DMS53 treated with DMSO at 0.1 percent for 48 hours (cell line): ENCODE results near the gene DERA.
A peak's percentile ranks its signal among the peaks of the same experiment; 100 is the strongest.

Experiments used
- DNase-seq: peaks from one replicate; lab custom pipeline; 2025; ENCODE audit not compliant: unreplicated experiment; lab: John Stamatoyannopoulos, UW

DERA gene

DNA sequence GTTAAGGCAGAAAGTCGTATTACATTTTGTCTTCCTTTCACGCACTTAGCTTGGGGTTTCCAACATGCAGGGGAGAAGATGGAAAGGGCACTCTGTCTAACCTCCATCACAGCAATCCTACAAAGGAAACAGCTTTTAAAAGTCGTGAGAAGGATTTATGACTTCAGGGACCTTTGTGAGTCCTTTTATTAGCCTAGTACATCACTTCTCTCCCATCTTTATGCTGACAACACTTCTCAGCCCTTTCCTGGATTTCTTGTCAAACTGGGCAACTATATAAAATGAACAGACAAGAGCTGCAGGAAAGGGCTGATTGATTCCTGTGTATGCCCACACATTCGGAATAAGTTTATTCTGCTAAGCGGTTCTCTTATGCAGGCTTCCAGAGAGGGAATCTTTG is 159.0 kb downstream of the DERA start:
- DNase-seq = no peak

DNA sequence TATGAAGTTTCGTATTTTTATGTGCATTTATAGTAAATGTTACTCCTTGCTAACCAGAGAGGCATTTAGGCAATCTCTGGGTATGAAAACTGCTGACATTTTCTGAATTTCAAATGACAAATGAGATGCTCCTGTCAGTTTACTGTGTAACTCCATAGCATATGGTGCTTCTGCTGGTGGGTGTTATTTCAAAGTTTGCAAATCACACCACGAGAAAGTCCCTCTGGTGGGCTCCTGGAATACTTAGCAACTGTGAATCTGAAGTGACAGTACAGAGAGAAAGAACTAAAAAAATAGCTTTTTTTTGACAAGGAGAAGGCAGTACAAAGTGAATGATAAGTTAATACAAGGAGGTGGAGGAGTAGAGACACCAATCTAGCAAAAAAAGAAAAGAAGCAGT is 161.5 kb downstream of the DERA start:
- no peak for DNase-seq

- no peak for DNase-seq
Measured at GRCh38 chr12:16074894-16075293, 163.8 kb downstream of the DERA start.

- no peak for DNase-seq
Measured at GRCh38 chr12:16075887-16076286, 164.8 kb downstream of the DERA start.

GRCh38 chr12:16076557-16076956 is 165.4 kb downstream of the DERA start:
- peak; percentile 92 for DNase-seq

GRCh38 chr12:16076970-16077522 is 165.9 kb downstream of the DERA start:
- no peak for DNase-seq

DNA sequence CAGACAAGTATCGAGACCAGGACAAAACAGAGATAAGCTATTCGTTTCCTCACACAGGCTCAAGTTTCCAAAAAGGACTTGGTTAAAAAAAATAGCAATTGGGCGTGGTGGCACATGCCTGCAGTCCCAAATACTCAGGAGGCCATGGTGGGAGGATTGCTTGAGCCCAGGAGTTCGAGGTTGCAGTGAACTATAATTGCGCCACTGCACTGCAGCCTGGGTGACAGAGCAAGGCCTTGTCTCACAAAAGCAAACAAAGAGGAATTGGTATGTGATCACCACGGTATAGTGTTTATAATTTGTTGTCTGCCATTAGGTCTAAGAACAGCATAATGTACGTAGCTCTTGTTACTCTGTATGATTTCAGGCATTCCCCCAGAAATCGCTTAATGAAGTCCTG is 175.3 kb downstream of the DERA start:
- no peak for DNase-seq

DNA sequence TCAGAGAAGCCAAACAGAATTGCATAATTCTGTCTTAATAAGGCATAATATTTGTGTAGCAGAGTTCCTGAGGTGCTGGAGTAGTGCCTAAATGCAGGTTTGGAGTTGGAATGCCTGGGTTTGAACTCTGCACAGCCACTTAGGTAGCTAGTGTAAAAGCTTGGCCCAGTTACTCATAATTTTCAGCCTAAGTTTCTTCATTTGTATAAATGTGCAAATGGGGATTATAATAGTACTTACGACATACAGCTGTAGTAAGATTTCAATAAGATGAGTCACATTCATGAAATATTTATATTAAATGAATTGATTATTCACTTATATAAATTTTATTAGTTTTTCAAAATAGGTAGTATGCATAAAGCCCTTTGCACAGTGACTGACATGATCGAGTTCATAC is 175.8 kb downstream of the DERA start:
- DNase-seq = no peak
